Psoas muscle (tissue), 8 donors: ENCODE measurements around the gene FASN. TPM values are rescaled to one million over a fixed set of nuclear protein-coding genes. Genes with fewer than 3 reads are reported as not detected.
"Not testable (repeated sequence)": the region's sequence is repeated elsewhere in the genome, so short reads cannot be mapped to it uniquely, and the experiment has no call there.

Experiments
- ATAC-seq, 4 donors: fragments of 200-7000 bp; cut with Tn5 transposase; one replicate each; pipeline ENCODE4 v1.9.1; 2020; ENCODE audit warnings: moderate library complexity in 3 of 4, mild to moderate bottlenecking in 2 of 4
- DNase-seq, 2 donors: peaks; one replicate each; pipeline ENCODE4 v3.0.0-alpha.2; 2020
- H3K27ac ChIP-seq: fragments of 200-600 bp; one replicate; pipeline ENCODE4 v1.8.0; 2022
- H3K27me3 ChIP-seq, 3 donors: fragments of 200-600 bp in 1 of 3; one replicate each; pipeline versions ENCODE4 v1.6.1 to v1.8.0; 2013 to 2022; ENCODE audit warnings: low read length in 2 of 3, mild to moderate bottlenecking in 2 of 3, moderate library complexity in 1 of 3; ENCODE audit not compliant: insufficient read depth in 3 of 3
- H3K36me3 ChIP-seq, 2 donors: fragments of 200-600 bp in 1 of 2; one replicate each; pipeline versions ENCODE4 v1.6.1 to v1.8.0; 2013 to 2022; ENCODE audit warnings: low read depth in 1 of 2, mild to moderate bottlenecking in 1 of 2, moderate library complexity in 1 of 2; ENCODE audit not compliant: insufficient read depth in 1 of 2
- H3K4me1 ChIP-seq: fragments of 200-600 bp; one replicate; pipeline ENCODE4 v1.8.0; 2022
- H3K4me3 ChIP-seq: fragments of 200-600 bp; one replicate; pipeline ENCODE4 v1.8.0; 2022; ENCODE audit warnings: mild to moderate bottlenecking
- H3K9me3 ChIP-seq: fragments of 200-600 bp; one replicate; pipeline ENCODE4 v1.8.0; 2022
- WGBS, 3 donors: extraction: QIAGEN DNeasy Blood & Tissue Kit; methylation state at CpG; one replicate each; pipeline versions ENCODE4 v1.1.6 to v1.1.7; 2013; 5-methylcytosine and 5-hydroxymethylcytosine counted together
- intact Hi-C, 2 donors: fragments of 100-400 bp; cut with DNase I; formaldehyde crosslinking; loops; one replicate each; pipeline versions ENCODE4 v1.11.0 to v1.14.2; 2022
- long read RNA-seq, 2 donors: library from polyadenylated mRNA; unstranded; transcript quantifications; one replicate each; pipeline ENCODE4 v2.0.0, GENCODE V29; 2021
- polyA plus RNA-seq, 3 donors: library from polyadenylated mRNA; stranded (reverse); fragments of 200-250 nt; gene quantifications; one replicate each; pipeline ENCODE4 v1.2.3, GENCODE V29; 2013
- total RNA-seq, 4 donors: library from RNA; stranded (reverse); fragmentation: NEBNext Ultra II Directional in 2 of 4; extraction: Animal tissue kit (Norgen Biotek cat#: 25700) in 2 of 4; gene quantifications; one replicate each; pipeline versions ENCODE4 v1.2.1 to v1.2.4, GENCODE V29; 2021 to 2023
- TF ChIP-seq, protein P1 (sequence below): fragments of 200-600 bp; IDR thresholded peaks from one replicate; pipeline ENCODE4 v1.8.0; 2022; ENCODE audit warnings: antibody characterized with exemption
- donor health status: healthy with polysubstance abuse.
- donor health status: DM: no; HTN: no; CAD: no; lungs with moderate emphysema.
- donor health status: Bipolar disorder and iron deficiency.
- donor health status: healthy.
- donor health status: DM: yes; HTN: yes; CAD: no.
- donor health status: DM: no; HTN: no; CAD: no.
- donor health status: DM: no; HTN: no; CAD: no.
- donor health status: DM: yes; HTN: yes; CAD: no.

Gene FASN
- total RNA-seq (10 to 100 TPM; 17.2 to 37.3 (median 23.4) TPM), polyA plus RNA-seq (10 to 100 TPM in 2 of 3 donors, 1 to 10 TPM in 1; 8.9 to 26.5 (median 12.0) TPM)
- long read RNA-seq, donor 1, partial matches to known transcripts, result 5 of 9 reads
- long read RNA-seq, donor 1, other reads (novel, unspliced or antisense), result 4 of 9 reads
- long read RNA-seq, donor 2, partial matches to known transcripts, result 10 of 14 reads
- long read RNA-seq, donor 2, other reads (novel, unspliced or antisense), result 4 of 14 reads

DNA sequence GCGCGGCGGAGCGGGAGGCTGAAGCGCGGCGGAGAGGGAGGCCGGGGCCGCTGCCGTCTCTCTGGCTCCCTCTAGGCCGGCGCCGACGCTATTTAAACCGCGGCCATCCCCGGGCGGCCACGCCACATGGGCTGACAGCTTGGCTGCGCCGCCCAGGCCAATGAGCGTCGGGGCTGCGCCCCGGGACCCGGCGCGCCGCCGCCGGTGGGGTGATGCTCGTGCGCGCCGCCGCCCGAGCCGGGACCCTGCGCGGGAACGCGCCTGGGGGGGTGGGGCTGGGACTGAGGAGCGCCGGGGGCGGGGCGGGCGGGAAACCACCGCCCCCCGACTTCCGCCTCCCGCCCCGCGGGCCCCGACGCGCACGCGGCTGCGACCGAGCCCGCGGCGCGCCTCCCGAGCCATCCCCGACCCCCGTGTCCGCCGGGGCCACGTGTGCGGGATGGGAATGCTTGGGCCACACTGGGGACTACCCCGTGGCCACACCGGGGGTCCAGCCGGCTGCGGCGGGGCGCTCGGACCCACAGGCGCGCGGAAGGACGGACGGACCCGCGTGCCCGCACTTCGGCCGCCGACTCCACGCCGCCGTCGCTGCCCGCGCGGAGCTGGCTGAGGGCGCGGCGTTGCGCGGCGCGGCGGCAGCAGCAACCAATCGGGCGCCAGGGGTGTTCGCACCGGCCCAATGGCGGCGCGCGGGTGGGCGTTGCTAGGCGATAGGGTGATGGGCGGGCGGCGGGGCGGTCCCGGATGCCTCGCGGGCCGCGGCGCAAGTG, at the start of gene FASN:
Gene FASN (minus strand): TSS at position 68 of the 770 bp plus-strand sequence. CDS start 1,791 bp downstream, outside the sequence.
- ATAC-seq (peak; percentile 78 to 84 (median 82)), DNase-seq (peak; percentile 96 to 97)
- peaks cover 0 to 32% of the 10 kb centered on the region in 2 donors for H3K36me3 ChIP-seq
- intact Hi-C loops, result no loop called here
- H3K4me3 ChIP-seq, result peak within 1 kb of the TSS; percentile 87
- TF ChIP-seq, protein P1, sequence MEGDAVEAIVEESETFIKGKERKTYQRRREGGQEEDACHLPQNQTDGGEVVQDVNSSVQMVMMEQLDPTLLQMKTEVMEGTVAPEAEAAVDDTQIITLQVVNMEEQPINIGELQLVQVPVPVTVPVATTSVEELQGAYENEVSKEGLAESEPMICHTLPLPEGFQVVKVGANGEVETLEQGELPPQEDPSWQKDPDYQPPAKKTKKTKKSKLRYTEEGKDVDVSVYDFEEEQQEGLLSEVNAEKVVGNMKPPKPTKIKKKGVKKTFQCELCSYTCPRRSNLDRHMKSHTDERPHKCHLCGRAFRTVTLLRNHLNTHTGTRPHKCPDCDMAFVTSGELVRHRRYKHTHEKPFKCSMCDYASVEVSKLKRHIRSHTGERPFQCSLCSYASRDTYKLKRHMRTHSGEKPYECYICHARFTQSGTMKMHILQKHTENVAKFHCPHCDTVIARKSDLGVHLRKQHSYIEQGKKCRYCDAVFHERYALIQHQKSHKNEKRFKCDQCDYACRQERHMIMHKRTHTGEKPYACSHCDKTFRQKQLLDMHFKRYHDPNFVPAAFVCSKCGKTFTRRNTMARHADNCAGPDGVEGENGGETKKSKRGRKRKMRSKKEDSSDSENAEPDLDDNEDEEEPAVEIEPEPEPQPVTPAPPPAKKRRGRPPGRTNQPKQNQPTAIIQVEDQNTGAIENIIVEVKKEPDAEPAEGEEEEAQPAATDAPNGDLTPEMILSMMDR, result peak; percentile 45
- WGBS, 3 donors, result 0 to 1% (median 0%) methylated on average over 43 to 124 of the region's 124 CpGs
- H3K27me3 ChIP-seq, result no peaks in the 10 kb centered on the region
- no peaks in the 10 kb centered on the region for H3K9me3 ChIP-seq
- peaks cover 29% of the 10 kb centered on the region for H3K4me1 ChIP-seq
- H3K27ac ChIP-seq, result peak within 1 kb of the TSS; percentile 97

DNA sequence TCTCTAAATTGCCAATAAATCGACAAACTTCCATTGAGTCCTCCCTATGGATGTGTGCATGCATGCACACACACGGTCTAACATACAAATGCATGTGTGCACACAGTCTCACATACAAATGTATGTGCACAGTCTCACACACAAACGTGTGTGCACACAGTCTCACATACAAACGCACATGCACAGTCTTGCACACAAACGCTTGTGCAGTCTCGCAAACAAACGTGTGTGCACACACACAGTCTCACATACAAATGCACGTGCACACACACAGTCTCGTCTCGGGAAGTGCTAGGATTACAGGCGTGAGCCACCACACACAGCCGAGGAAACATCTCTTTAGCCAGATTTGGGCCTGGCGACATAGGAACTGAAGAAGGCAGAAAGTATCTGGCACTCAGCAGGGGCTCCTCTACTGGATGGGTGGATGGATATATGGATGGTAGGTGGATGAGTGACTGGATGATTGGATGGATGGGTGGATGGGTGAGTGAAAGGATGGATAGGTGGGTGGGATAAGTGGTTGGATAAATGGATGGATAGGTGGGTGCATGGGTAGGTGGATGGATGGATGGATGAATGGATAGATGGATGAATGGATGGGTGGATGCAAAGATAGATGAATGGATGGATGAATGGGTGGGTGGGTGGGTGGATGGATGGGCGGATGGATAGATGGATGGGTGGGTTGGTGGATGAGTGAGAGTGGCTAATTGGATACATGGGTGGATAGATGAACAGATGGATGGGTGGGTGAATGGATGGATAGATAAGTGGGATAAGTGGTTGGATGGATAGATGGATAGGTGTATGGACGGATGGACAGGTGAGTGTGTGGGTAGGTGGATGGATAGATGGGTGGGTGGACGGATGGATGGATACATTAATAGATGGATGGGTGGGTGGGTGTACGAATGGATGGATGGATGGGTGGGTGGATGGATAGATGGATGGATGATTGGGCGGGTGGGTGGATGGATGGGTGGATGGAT, 48.9 kb upstream of the FASN start:
- WGBS, 3 donors, result 86 to 90% (median 88%) methylated on average over 18 of the region's 18 CpGs
- Histone ChIP-seq H3K4me1 (peaks cover 2% of the 10 kb centered on the region), H3K4me3 (no peak overlapping the region), H3K27me3 (no peaks in the 10 kb centered on the region), H3K9me3 (no peaks in the 10 kb centered on the region), H3K27ac (no peak overlapping the region), H3K36me3 (no peaks in the 10 kb centered on the region)
- TF ChIP-seq, protein P1, result no peak
- intact Hi-C loops, result no loop called here
- no peak for ATAC-seq
- no peak for DNase-seq

DNA sequence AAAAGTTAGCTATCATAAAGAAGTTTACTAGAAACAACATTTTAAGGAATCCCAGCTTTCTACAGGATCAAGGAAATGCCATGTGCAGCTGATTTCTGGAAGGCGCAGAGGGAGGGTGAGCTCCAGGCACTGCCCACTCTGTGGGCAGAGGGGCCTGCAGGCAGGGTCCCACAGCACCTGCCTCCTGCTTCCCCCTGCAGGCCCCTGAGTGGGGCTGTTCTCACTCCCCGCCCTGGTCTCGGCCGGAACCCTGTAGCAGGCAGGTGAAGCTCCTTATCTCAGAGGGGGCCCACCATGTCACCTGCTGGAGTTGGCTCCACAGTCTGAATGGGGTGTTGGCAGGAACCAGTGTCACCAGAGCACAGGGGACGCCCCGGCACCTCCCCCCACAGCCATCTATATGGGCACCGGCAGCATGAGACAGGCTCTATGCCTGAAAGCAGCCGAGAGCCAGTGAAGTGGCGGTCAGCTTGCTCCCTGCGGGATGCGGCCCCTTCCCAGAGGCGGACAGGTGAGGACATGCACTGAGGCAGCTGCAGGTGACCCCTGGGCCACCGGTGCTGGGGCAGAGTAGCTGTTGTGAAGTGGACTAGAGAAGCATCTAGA, 47.6 kb upstream of the FASN start:
- 96 to 97% (median 97%) methylated on average over 13 of the region's 13 CpGs for WGBS, 3 donors
- Histone ChIP-seq H3K4me3 (no peak overlapping the region), H3K27ac (no peak overlapping the region), H3K27me3 (no peaks in the 10 kb centered on the region), H3K9me3 (no peaks in the 10 kb centered on the region), H3K36me3 (no peaks in the 10 kb centered on the region), H3K4me1 (no peaks in the 10 kb centered on the region)
- ATAC-seq, result no peak
- no peak for DNase-seq
- intact Hi-C loops, result no loop called here
- TF ChIP-seq, protein P1, result no peak

DNA sequence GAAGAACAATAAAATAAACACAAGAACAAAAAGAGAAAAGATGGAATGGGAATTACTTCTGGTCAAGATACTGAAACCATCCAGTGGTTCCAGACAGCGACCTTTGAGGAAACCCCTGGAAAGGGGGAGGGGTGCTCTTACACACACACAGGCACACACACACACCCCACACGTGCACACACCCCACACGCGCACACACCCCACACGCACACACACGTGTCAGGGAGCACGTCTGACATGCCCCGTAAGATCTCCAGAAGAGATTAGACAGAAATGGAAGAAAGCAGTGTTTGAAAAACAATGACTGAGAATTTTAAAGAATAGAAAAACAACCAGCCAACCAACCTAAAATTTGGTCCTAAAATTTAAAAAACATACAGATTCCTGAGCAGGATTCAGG, 45.3 kb upstream of the FASN start:
- no peaks in the 10 kb centered on the region for H3K9me3 ChIP-seq
- ATAC-seq (no peak), DNase-seq (no peak)
- H3K4me3 ChIP-seq, result no peak overlapping the region
- 90 to 93% (median 92%) methylated on average over 8 of the region's 8 CpGs for WGBS, 3 donors
- no peak overlapping the region for H3K27ac ChIP-seq
- intact Hi-C loops, result no loop called here
- TF ChIP-seq, protein P1, result no peak
- no peaks in the 10 kb centered on the region for H3K36me3 ChIP-seq
- H3K4me1 ChIP-seq, result no peaks in the 10 kb centered on the region
- H3K27me3 ChIP-seq, result no peaks in the 10 kb centered on the region

DNA sequence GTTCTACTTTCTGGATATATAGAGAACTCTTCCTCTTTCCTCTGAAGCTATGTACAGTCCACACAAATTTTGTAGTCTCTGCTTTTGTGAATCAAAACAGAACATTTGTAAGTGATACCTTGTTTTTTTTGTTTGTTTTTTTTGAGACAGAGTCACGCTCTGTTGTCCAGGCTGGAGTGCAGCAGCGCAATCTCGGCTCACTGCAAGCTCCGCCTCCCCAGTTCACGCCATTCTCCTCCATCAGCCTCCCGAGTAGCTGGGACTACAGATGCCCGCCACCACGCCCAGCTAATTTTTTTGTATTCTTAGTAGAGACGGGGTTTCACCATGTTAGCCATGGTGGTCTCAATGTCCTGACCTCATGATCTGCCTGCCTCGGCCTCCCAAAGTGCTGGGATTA, 41.9 kb upstream of the FASN start:
- H3K4me1 ChIP-seq, H3K36me3 ChIP-seq, H3K27ac ChIP-seq, H3K9me3 ChIP-seq, ATAC-seq, H3K27me3 ChIP-seq, intact Hi-C loops, H3K4me3 ChIP-seq, DNase-seq: not testable (repeated sequence)
- WGBS, 3 donors, result 90 to 93% (median 91%) methylated on average over 10 of the region's 10 CpGs
